ENCODE measurements around the gene LRFN4.

The LRFN4 gene

DNA sequence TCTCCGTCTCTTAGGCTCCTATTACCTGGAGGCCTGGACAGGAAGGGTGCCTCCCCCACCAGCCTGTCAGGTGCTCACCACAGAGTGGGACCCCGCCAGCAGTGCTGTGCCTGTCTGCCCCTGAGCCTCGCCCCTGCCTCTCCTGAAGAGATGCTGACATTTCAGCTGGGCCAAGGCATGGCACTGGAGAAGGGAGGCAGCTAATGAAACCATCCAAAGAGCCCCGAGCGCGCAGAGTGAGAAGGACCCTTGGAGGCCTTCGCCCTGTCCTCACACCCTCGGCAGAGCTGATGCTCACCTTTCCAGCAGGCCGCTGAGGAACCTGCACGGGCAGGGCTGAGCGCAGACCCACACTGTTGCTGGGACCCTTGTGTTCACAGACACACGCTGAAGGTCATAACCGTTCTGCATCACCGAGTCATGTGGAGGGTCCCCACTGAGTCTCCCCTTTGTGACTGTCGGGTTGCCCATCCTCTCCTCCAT is 2.1 kb upstream of the LRFN4 start:
- ATAC-seq: no peak
- TF ChIP-seq ZFP3 (CRISPR knock-in tag; IDR thresholded peaks at IDR 0.05) (no peak), ISL1 (CRISPR knock-in tag; IDR thresholded peaks at IDR 0.05) (no peak), TOX (CRISPR knock-in tag; IDR thresholded peaks at IDR 0.05; ENCODE audit: borderline replicate concordance) (no peak), ZNF8 (CRISPR knock-in tag; IDR thresholded peaks at IDR 0.05) (no peak), TCF4 (CRISPR knock-in tag; IDR thresholded peaks at IDR 0.05; ENCODE audit: borderline replicate concordance) (no peak), CSDC2 (CRISPR knock-in tag; IDR thresholded peaks at IDR 0.05) (no peak)
- TF ChIP-seq, protein P1, sequence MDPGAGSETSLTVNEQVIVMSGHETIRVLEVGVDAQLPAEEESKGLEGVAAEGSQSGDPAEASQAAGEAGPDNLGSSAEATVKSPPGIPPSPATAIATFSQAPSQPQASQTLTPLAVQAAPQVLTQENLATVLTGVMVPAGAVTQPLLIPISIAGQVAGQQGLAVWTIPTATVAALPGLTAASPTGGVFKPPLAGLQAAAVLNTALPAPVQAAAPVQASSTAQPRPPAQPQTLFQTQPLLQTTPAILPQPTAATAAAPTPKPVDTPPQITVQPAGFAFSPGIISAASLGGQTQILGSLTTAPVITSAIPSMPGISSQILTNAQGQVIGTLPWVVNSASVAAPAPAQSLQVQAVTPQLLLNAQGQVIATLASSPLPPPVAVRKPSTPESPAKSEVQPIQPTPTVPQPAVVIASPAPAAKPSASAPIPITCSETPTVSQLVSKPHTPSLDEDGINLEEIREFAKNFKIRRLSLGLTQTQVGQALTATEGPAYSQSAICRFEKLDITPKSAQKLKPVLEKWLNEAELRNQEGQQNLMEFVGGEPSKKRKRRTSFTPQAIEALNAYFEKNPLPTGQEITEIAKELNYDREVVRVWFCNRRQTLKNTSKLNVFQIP (CRISPR knock-in tag; IDR thresholded peaks at IDR 0.05; ENCODE audit: borderline replicate concordance, low read depth): no peak
- TF ChIP-seq, protein P2, sequence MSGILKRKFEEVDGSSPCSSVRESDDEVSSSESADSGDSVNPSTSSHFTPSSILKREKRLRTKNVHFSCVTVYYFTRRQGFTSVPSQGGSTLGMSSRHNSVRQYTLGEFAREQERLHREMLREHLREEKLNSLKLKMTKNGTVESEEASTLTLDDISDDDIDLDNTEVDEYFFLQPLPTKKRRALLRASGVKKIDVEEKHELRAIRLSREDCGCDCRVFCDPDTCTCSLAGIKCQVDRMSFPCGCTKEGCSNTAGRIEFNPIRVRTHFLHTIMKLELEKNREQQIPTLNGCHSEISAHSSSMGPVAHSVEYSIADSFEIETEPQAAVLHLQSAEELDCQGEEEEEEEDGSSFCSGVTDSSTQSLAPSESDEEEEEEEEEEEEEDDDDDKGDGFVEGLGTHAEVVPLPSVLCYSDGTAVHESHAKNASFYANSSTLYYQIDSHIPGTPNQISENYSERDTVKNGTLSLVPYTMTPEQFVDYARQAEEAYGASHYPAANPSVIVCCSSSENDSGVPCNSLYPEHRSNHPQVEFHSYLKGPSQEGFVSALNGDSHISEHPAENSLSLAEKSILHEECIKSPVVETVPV (CRISPR knock-in tag; IDR thresholded peaks at IDR 0.05): no peak

DNA sequence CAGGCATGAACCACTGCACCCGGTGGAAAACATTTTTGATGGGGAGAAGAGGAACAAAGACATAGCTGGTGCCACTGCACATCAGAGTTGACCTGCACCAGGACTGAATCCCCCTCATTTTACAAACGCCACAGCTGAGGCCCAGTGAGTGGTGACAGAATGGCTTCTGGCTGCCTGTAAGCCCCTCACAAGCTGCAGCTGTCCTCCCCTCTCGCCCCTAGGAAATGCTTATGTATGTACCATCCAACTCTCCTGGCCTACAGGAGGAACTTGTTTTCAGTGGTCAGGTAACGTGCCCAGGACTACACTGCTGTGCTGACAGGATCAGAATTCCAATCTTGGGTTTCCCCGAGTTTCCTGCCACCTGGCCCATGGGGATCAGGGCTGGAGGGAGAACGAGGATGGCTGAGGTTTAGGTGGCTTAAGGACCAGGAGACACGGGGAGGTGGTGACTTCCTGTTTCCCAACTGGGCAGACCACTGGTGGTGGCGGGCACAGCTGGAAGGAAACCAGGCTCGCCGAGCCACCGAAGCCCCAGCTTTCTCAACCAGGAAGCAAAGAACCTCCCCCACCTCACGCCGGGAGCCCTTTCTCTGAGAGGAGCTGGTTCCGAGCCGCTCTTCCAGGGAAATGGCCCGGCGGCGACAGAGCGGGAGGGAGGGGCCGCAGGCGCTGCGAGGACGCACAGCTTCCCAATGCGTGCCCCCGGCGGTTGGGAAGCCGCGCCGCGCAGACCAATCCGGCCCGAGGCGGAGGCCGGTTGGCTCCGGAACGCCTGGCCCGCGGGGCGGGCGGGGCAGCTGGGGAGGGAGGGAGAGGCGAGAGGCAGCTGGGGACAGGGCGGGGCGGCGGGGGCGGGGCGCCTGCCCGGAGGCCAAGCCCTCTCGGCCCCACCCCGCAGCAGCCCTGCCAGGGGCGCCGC is 1.0 kb upstream of the LRFN4 start:
- TF ChIP-seq GLIS3 (CRISPR knock-in tag; IDR thresholded peaks at IDR 0.05) (no peak), ISL1 (CRISPR knock-in tag; IDR thresholded peaks at IDR 0.05) (no peak)
- peak; percentile 92 for ATAC-seq

- no peak for TF ChIP-seq RARB (CRISPR knock-in tag; IDR thresholded peaks at IDR 0.05)
- no peak for TF ChIP-seq ARNTL (CRISPR knock-in tag; IDR thresholded peaks at IDR 0.05; ENCODE audit: borderline replicate concordance, low read depth)
- TF ChIP-seq ZC3H10 (CRISPR knock-in tag; IDR thresholded peaks at IDR 0.05): no peak
- TF ChIP-seq, protein P1 (CRISPR knock-in tag; IDR thresholded peaks at IDR 0.05; ENCODE audit: borderline replicate concordance, low read depth): no peak
- no peak for ATAC-seq
These were observed 516 bp downstream of the LRFN4 start for GRCh38 chr11:66857234-66857926.

DNA sequence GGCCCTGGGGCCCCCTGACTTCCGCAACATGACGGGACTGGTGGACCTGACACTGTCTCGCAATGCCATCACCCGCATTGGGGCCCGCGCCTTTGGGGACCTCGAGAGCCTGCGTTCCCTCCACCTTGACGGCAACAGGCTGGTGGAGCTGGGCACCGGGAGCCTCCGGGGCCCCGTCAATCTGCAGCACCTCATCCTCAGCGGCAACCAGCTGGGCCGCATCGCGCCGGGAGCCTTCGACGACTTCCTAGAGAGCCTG is 992 bp downstream of the LRFN4 start:
- no peak for ATAC-seq

GRCh38 chr11:66858186-66858938 is 1.5 kb downstream of the LRFN4 start:
- ATAC-seq: no peak
- TF ChIP-seq TCF4 (CRISPR knock-in tag; IDR thresholded peaks at IDR 0.05; ENCODE audit: borderline replicate concordance): no peak
- TF ChIP-seq ZNF8 (CRISPR knock-in tag; IDR thresholded peaks at IDR 0.05): no peak
- TF ChIP-seq ZC3H10 (CRISPR knock-in tag; IDR thresholded peaks at IDR 0.05): no peak
- TF ChIP-seq TOX (CRISPR knock-in tag; IDR thresholded peaks at IDR 0.05; ENCODE audit: borderline replicate concordance): no peak
- no peak for TF ChIP-seq ESRRG (CRISPR knock-in tag; IDR thresholded peaks at IDR 0.05)
- no peak for TF ChIP-seq OSR1 (CRISPR knock-in tag; IDR thresholded peaks at IDR 0.05)
- no peak for TF ChIP-seq GLIS3 (CRISPR knock-in tag; IDR thresholded peaks at IDR 0.05)
- TF ChIP-seq, protein P3, sequence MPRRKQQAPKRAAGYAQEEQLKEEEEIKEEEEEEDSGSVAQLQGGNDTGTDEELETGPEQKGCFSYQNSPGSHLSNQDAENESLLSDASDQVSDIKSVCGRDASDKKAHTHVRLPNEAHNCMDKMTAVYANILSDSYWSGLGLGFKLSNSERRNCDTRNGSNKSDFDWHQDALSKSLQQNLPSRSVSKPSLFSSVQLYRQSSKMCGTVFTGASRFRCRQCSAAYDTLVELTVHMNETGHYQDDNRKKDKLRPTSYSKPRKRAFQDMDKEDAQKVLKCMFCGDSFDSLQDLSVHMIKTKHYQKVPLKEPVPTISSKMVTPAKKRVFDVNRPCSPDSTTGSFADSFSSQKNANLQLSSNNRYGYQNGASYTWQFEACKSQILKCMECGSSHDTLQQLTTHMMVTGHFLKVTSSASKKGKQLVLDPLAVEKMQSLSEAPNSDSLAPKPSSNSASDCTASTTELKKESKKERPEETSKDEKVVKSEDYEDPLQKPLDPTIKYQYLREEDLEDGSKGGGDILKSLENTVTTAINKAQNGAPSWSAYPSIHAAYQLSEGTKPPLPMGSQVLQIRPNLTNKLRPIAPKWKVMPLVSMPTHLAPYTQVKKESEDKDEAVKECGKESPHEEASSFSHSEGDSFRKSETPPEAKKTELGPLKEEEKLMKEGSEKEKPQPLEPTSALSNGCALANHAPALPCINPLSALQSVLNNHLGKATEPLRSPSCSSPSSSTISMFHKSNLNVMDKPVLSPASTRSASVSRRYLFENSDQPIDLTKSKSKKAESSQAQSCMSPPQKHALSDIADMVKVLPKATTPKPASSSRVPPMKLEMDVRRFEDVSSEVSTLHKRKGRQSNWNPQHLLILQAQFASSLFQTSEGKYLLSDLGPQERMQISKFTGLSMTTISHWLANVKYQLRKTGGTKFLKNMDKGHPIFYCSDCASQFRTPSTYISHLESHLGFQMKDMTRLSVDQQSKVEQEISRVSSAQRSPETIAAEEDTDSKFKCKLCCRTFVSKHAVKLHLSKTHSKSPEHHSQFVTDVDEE (CRISPR knock-in tag; IDR thresholded peaks at IDR 0.05): no peak
- TF ChIP-seq CSDC2 (CRISPR knock-in tag; IDR thresholded peaks at IDR 0.05): no peak
- TF ChIP-seq, protein P1 (CRISPR knock-in tag; IDR thresholded peaks at IDR 0.05; ENCODE audit: borderline replicate concordance, low read depth): no peak
- no peak for TF ChIP-seq ARNTL (CRISPR knock-in tag; IDR thresholded peaks at IDR 0.05; ENCODE audit: borderline replicate concordance, low read depth)
- TF ChIP-seq PPARA (CRISPR knock-in tag; IDR thresholded peaks at IDR 0.05; ENCODE audit: borderline replicate concordance): no peak

More for the DNA sequence above, 992 bp downstream of the LRFN4 start:
- no peak for TF ChIP-seq ZNF565 (CRISPR knock-in tag; conservative IDR thresholded peaks at IDR 0.05; ENCODE audit: low read depth)
- TF ChIP-seq TCF4 (CRISPR knock-in tag; IDR thresholded peaks at IDR 0.05; ENCODE audit: borderline replicate concordance): no peak
- TF ChIP-seq BACH2 (CRISPR knock-in tag; IDR thresholded peaks at IDR 0.05; ENCODE audit: borderline replicate concordance): no peak
- no peak for TF ChIP-seq CREB5 (CRISPR knock-in tag; IDR thresholded peaks at IDR 0.05; ENCODE audit: low read depth)
- TF ChIP-seq ISL1 (CRISPR knock-in tag; IDR thresholded peaks at IDR 0.05): no peak
- no peak for TF ChIP-seq GLIS3 (CRISPR knock-in tag; IDR thresholded peaks at IDR 0.05)

Measured in SK-N-SH treated with all-trans-retinoic acid at 6 μM for 48 hours (cell line).